Measurements from ENCODE around the gene RPIA. TPM values are rescaled to one million over a fixed set of nuclear protein-coding genes. Genes with fewer than 3 reads are reported as not detected.
A peak's percentile ranks its signal among the peaks of the same experiment; 100 is the strongest.
"Not testable (repeated sequence)": the region's sequence is repeated elsewhere in the genome, so short reads cannot be mapped to it uniquely, and the experiment has no call there.

RPIA gene
- total RNA-seq, 3 donors from 2014 or later: 17.5 to 29.7 (median 25.7) TPM

- Histone ChIP-seq H3K9me3 (peaks cover 14% of the 10 kb centered on the region), H3K4me1 (ENCODE audit: low read depth) (no peaks in the 10 kb centered on the region), H3K4me3 (no peak overlapping the region), H3K36me3 (ENCODE audit: low read depth) (no peaks in the 10 kb centered on the region)
- TF ChIP-seq CTCF (IDR thresholded peaks at IDR 0.05): no peak
- DNase-seq: no peak
- ATAC-seq: no peak
- intact Hi-C loops (cut with DNase I, micrococcal nuclease): no loop called here
Observed at GRCh38 chr2:88757025-88757424, 65.6 kb downstream of the RPIA start.

GRCh38 chr2:88758702-88759101 lies 67.2 kb downstream of the RPIA start:
- peaks cover 14% of the 10 kb centered on the region for H3K9me3 ChIP-seq
- H3K4me1 ChIP-seq (ENCODE audit: low read depth); H3K36me3 ChIP-seq (ENCODE audit: low read depth); ATAC-seq; H3K4me3 ChIP-seq; DNase-seq; intact Hi-C loops (cut with DNase I, micrococcal nuclease): not testable (repeated sequence)

- Histone ChIP-seq H3K36me3 (ENCODE audit: low read depth) (no peaks in the 10 kb centered on the region), H3K4me1 (ENCODE audit: low read depth) (peaks cover 7% of the 10 kb centered on the region), H3K9me3 (peaks cover 14% of the 10 kb centered on the region), H3K4me3 (no peak overlapping the region)
- intact Hi-C loops (cut with DNase I, micrococcal nuclease): no loop called here
- ATAC-seq (no peak), DNase-seq (no peak)
- TF ChIP-seq CTCF (IDR thresholded peaks at IDR 0.05): no peak
Observed at GRCh38 chr2:88760819-88761598, 69.5 kb downstream of the RPIA start.

- H3K9me3 ChIP-seq: peaks cover 1% of the 10 kb centered on the region
- H3K4me3 ChIP-seq: no peak overlapping the region
- no peaks in the 10 kb centered on the region for H3K36me3 ChIP-seq (ENCODE audit: low read depth)
- TF ChIP-seq CTCF (IDR thresholded peaks at IDR 0.05): no peak
- DNase-seq: no peak
- H3K4me1 ChIP-seq (ENCODE audit: low read depth): peaks cover 7% of the 10 kb centered on the region
- intact Hi-C loops (cut with DNase I, micrococcal nuclease): no loop called here
- ATAC-seq: no peak
Observed at GRCh38 chr2:88764141-88764849, 72.8 kb downstream of the RPIA start.

GRCh38 chr2:88764850-88765153 lies 73.3 kb downstream of the RPIA start:
- no peak for TF ChIP-seq CTCF (IDR thresholded peaks at IDR 0.05)
- Histone ChIP-seq H3K4me1 (ENCODE audit: low read depth) (peaks cover 7% of the 10 kb centered on the region), H3K4me3 (no peak overlapping the region), H3K36me3 (ENCODE audit: low read depth) (no peaks in the 10 kb centered on the region), H3K9me3 (no peaks in the 10 kb centered on the region)
- intact Hi-C loops (cut with DNase I, micrococcal nuclease): no loop called here
- ATAC-seq (no peak), DNase-seq (no peak)

GRCh38 chr2:88765154-88765888 lies 73.8 kb downstream of the RPIA start:
- ATAC-seq: peak; percentile 62
- intact Hi-C loops (cut with DNase I, micrococcal nuclease): no loop called here

GRCh38 chr2:88765889-88766481 lies 74.5 kb downstream of the RPIA start:
- H3K9me3 ChIP-seq; DNase-seq; intact Hi-C loops (cut with DNase I, micrococcal nuclease); H3K4me1 ChIP-seq (ENCODE audit: low read depth); H3K4me3 ChIP-seq; H3K36me3 ChIP-seq (ENCODE audit: low read depth); ATAC-seq: not testable (repeated sequence)

More at GRCh38 chr2:88765154-88765888, 73.8 kb downstream of the RPIA start:
- Histone ChIP-seq H3K9me3 (no peaks in the 10 kb centered on the region), H3K4me1 (ENCODE audit: low read depth) (peaks cover 7% of the 10 kb centered on the region), H3K4me3 (no peak overlapping the region), H3K36me3 (ENCODE audit: low read depth) (no peaks in the 10 kb centered on the region)
- TF ChIP-seq CTCF (IDR thresholded peaks at IDR 0.05): no peak
- DNase-seq: peak; percentile 71 to 81 (median 71)

All from mucosa of descending colon (tissue), 3 donors.